OCI-LY1 (cell line): ENCODE measurements around the gene ARF3.

Experiments used
- CTCF ChIP-seq: fragments of 200-600 bp; sonication (generic), shearing (Covaris generic); IDR thresholded peaks from 2 replicates; pipeline ENCODE4 v1.5.1; 2017; ENCODE audit warnings: mild to moderate bottlenecking, antibody characterized with exemption, low read length, moderate library complexity, mixed read lengths
- EZH2 ChIP-seq: fragments of 200-600 bp; sonication (generic), shearing (Covaris generic); IDR thresholded peaks from 2 replicates; pipeline ENCODE4 v1.8.0; 2017; ENCODE audit warnings: borderline replicate concordance, mixed run types, mild to moderate bottlenecking, antibody characterized with exemption, low read length, moderate library complexity, mixed read lengths

GRCh38 chr12:48956279-48957140 lies 777 bp downstream of the ARF3 start:
- peak; percentile 35; the same call in 1 of the 2 replicates for TF ChIP-seq CTCF
- TF ChIP-seq EZH2, result no peak
